GM18505 (cell line): ENCODE measurements around the gene TBC1D19.
"Not testable (repeated sequence)": the region's sequence is repeated elsewhere in the genome, so short reads cannot be mapped to it uniquely, and the experiment has no call there.

Experiments
- ATAC-seq: cut with Tn5 transposase; IDR thresholded peaks from one replicate; pipeline ENCODE4 v1.9.1; 2021; ENCODE audit not compliant: unreplicated experiment
- POLR2A ChIP-seq: IDR thresholded peaks from 4 replicates; pipeline ENCODE4 v1.6.1; 2011; ENCODE audit warnings: borderline replicate concordance; ENCODE audit not compliant: insufficient read depth, insufficient read length; ENCODE audit errors: extremely low read depth

Gene TBC1D19

GRCh38 chr4:26682436-26682835 lies 98.6 kb downstream of the TBC1D19 start:
- TF ChIP-seq POLR2A: no peak
- ATAC-seq: no peak

- TF ChIP-seq POLR2A: no peak
- no peak for ATAC-seq
These were observed 101.4 kb downstream of the TBC1D19 start for GRCh38 chr4:26685250-26685649.

DNA sequence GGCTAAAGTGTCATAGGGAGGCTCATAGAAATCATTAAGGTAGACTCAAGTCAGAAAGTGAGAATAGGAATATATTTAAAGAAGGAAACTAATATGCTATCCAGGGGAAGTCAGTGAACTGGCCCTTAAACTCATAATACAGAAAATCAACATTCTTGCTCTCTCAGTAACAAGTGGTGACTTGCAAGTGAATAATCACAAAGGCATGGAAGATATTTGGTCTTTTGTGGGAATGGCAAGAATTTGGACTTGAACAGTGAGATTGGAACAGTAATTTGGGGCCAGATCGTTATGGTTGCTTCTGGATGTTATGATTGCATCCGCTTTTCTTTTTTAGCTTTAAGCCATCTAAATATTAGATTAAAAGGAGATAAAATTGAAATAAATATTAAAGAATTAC lies 103.8 kb downstream of the TBC1D19 start:
- no peak for ATAC-seq

DNA sequence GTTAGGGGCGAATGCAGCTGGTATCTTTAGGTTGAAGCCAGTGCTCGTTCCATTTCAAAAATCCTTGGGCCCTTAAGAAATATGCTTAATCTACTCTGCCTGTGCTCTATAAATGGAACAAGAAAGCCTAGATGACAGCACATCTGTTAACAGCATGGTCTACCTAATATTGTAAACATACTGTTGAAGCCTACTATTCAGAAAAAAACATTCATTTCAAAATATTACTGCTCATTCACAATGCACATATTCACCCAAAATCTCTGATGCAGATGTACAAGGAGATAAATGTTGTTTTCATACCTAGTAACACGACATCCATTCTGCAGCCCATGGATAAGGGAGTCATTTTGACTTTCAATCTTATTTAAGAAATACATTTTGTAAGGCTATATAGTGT lies 106.6 kb downstream of the TBC1D19 start:
- ATAC-seq: no peak
- no peak for TF ChIP-seq POLR2A

More for the DNA sequence above, 103.8 kb downstream of the TBC1D19 start:
- no peak for TF ChIP-seq POLR2A

- no peak for TF ChIP-seq POLR2A
- no peak for ATAC-seq
These were observed 108.3 kb downstream of the TBC1D19 start for GRCh38 chr4:26692014-26692726.

GRCh38 chr4:26694131-26694530 lies 110.2 kb downstream of the TBC1D19 start:
- not testable (repeated sequence) for ATAC-seq

DNA sequence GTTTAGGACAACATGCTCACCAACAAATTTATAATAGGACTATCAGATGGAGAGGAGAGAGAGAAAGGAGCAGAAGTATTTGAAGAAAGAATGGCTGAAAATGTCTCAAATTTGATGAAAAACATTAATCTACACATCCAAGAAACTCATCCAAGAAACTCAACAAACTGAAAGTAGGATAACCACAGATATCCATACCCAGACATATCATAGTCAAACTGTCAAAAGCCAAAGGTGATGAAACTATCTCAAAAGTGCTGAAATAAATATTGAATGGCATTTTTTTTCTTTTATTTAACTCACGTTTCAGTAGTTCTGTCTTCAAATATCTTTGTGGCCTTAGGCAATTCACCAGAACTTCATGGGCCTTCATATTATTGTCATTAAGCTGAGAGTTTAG lies 116.2 kb downstream of the TBC1D19 start:
- TF ChIP-seq POLR2A: no peak
- ATAC-seq: no peak

DNA sequence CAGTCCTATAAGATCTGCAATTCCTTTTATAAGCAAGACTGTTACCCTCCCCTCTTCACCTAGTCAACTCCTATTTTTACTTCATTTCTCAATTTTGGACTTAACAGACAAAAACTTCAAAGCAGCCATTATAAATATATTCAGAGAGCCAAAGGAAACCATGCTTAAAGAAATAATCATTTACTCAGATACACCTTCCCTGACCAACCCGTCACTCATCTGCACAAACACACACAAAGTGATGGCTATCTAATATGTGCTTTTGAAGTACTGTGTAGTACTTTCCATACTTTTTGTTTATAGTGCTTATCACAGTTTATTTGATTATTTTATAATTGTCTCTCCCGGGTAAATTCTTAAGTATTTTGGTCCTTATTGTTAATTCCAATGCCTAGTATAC lies 117.2 kb downstream of the TBC1D19 start:
- no peak for TF ChIP-seq POLR2A
- ATAC-seq: no peak

GRCh38 chr4:26701786-26702227 lies 117.9 kb downstream of the TBC1D19 start:
- no peak for ATAC-seq

DNA sequence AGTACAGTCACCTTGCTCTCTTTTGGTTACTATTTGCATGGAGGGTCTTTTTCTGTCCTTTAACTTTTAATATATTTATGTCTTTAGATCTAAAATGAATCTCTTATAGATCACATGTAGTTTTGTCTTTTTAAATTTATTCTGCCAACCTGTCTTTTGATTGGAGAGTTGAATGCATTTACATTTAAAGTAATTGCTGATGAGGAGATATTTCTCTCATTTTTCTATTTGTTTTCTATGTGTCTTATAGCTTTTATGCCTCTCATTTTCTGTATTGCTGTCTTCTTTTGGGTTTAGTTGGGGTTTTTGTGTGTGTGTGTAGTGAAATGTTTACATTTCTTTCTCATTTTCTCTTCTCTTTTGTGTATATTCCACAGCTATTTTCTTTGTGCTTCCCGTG lies 123.5 kb downstream of the TBC1D19 start:
- no peak for ATAC-seq
- TF ChIP-seq POLR2A: no peak

More at GRCh38 chr4:26701786-26702227, 117.9 kb downstream of the TBC1D19 start:
- no peak for TF ChIP-seq POLR2A

GRCh38 chr4:26709246-26709645 lies 125.4 kb downstream of the TBC1D19 start:
- no peak for TF ChIP-seq POLR2A
- no peak for ATAC-seq

GRCh38 chr4:26713563-26714151 lies 129.8 kb downstream of the TBC1D19 start:
- no peak for ATAC-seq
- no peak for TF ChIP-seq POLR2A

GRCh38 chr4:26715636-26716242 lies 131.9 kb downstream of the TBC1D19 start:
- ATAC-seq: peak; percentile 53
- TF ChIP-seq POLR2A: no peak

GRCh38 chr4:26717332-26717731 lies 133.4 kb downstream of the TBC1D19 start:
- ATAC-seq: no peak
- no peak for TF ChIP-seq POLR2A
